H9 (cell line): ENCODE data around the gene TMEM175. TPM values are rescaled to one million over a fixed set of nuclear protein-coding genes. Genes with fewer than 3 reads are reported as not detected.

Experiments
- DNase-seq: peaks from one replicate; pipeline ENCODE4 v3.0.0-alpha.2; 2017
- H2AFZ ChIP-seq: one replicate; pipeline ENCODE4 v1.6.1; 2013; ENCODE audit warnings: mild to moderate bottlenecking, low read length, control low read depth, moderate library complexity
- H2AK5ac ChIP-seq: 2 replicates; pipeline ENCODE4 v1.6.1; 2013; ENCODE audit warnings: low read length, control low read depth, mixed read lengths; ENCODE audit not compliant: insufficient read length
- H2BK120ac ChIP-seq: one replicate; pipeline ENCODE4 v1.6.1; 2013; ENCODE audit warnings: low read depth, mild to moderate bottlenecking, low read length, control low read depth, inconsistent platforms; ENCODE audit not compliant: poor library complexity, severe bottlenecking
- H2BK12ac ChIP-seq: 2 replicates; pipeline ENCODE4 v1.6.1; 2013; ENCODE audit warnings: low read length, control low read depth, mixed read lengths, low read depth; ENCODE audit not compliant: insufficient read length
- H2BK15ac ChIP-seq: 2 replicates; pipeline ENCODE4 v1.6.1; 2013; ENCODE audit warnings: low read depth, low read length, control low read depth
- H2BK20ac ChIP-seq: one replicate; pipeline ENCODE4 v1.6.1; 2013; ENCODE audit warnings: low read depth, mild to moderate bottlenecking, low read length, control low read depth, inconsistent platforms; ENCODE audit not compliant: poor library complexity, severe bottlenecking
- H2BK5ac ChIP-seq: 2 replicates; pipeline ENCODE4 v1.6.1; 2013; ENCODE audit warnings: low read length, control low read depth, mixed read lengths; ENCODE audit not compliant: insufficient read length
- H3K14ac ChIP-seq: 2 replicates; pipeline ENCODE4 v1.6.1; 2013; ENCODE audit warnings: low read length, control low read depth; ENCODE audit not compliant: insufficient read depth
- H3K18ac ChIP-seq: 2 replicates; pipeline ENCODE4 v1.6.1; 2013; ENCODE audit warnings: low read depth, mild to moderate bottlenecking, mixed read lengths, low read length, control low read depth; ENCODE audit not compliant: insufficient read length
- H3K23ac ChIP-seq: 2 replicates; pipeline ENCODE4 v1.6.1; 2013; ENCODE audit warnings: low read length, control low read depth, mixed read lengths, low read depth; ENCODE audit not compliant: insufficient read length
- H3K23me2 ChIP-seq: 2 replicates; pipeline ENCODE4 v1.6.1; 2013; ENCODE audit warnings: low read depth, mild to moderate bottlenecking, mixed read lengths, low read length, control low read depth; ENCODE audit not compliant: insufficient read length, poor library complexity, severe bottlenecking
- H3K27ac ChIP-seq: 2 replicates; pipeline ENCODE4 v1.5.1; 2013; ENCODE audit warnings: low read length, control low read depth, mixed read lengths, low read depth; ENCODE audit not compliant: insufficient read length
- H3K27me3 ChIP-seq: 2 replicates; pipeline ENCODE4 v1.6.1; 2013; ENCODE audit warnings: low read length, control low read depth, inconsistent platforms; ENCODE audit not compliant: insufficient read depth
- H3K4ac ChIP-seq: 2 replicates; pipeline ENCODE4 v1.6.1; 2013; ENCODE audit warnings: low read depth, mild to moderate bottlenecking, control low read depth, inconsistent platforms, low read length, moderate library complexity
- H3K4me1 ChIP-seq: 2 replicates; pipeline ENCODE4 v1.6.1; 2013; ENCODE audit warnings: low read length, control low read depth, inconsistent platforms; ENCODE audit not compliant: insufficient read depth
- H3K4me2 ChIP-seq: 2 replicates; pipeline ENCODE4 v1.6.1; 2013; ENCODE audit warnings: low read length, control low read depth, mixed read lengths; ENCODE audit not compliant: insufficient read length, insufficient read depth
- H3K56ac ChIP-seq: 2 replicates; pipeline ENCODE4 v1.6.1; 2013; ENCODE audit warnings: low read depth, mild to moderate bottlenecking, mixed read lengths, low read length, control low read depth; ENCODE audit not compliant: insufficient read length
- H3K79me1 ChIP-seq: 2 replicates; pipeline ENCODE4 v1.6.1; 2013; ENCODE audit warnings: low read depth, mild to moderate bottlenecking, moderate library complexity, low read length, control low read depth, inconsistent platforms; ENCODE audit not compliant: insufficient read depth, poor library complexity, severe bottlenecking
- H3K79me2 ChIP-seq: 2 replicates; pipeline ENCODE4 v1.6.1; 2013; ENCODE audit warnings: low read length, control low read depth, inconsistent platforms; ENCODE audit not compliant: insufficient read depth
- H3K9ac ChIP-seq: 2 replicates; pipeline ENCODE4 v1.6.1; 2013; ENCODE audit warnings: low read length, control low read depth, mixed read lengths; ENCODE audit not compliant: insufficient read length; ENCODE audit errors: extremely low read depth
- H3K9me3 ChIP-seq: one replicate; pipeline ENCODE4 v1.6.1; 2013; ENCODE audit warnings: low read depth, low read length, inconsistent platforms; ENCODE audit not compliant: control insufficient read depth
- H3T11ph ChIP-seq: one replicate; pipeline ENCODE4 v1.6.1; 2013; ENCODE audit warnings: mild to moderate bottlenecking, low read length, control low read depth, inconsistent platforms
- H4K20me1 ChIP-seq: one replicate; pipeline ENCODE4 v1.6.1; 2013; ENCODE audit not compliant: control insufficient read depth, insufficient read length, insufficient read depth
- H4K5ac ChIP-seq: 2 replicates; pipeline ENCODE4 v1.6.1; 2013; ENCODE audit warnings: low read depth, mild to moderate bottlenecking, mixed read lengths, low read length, control low read depth; ENCODE audit not compliant: insufficient read length
- H4K8ac ChIP-seq: replicated peaks from 2 replicates; pipeline ENCODE4 v1.6.1; 2013; ENCODE audit warnings: low read length, control low read depth, mixed read lengths, low read depth; ENCODE audit not compliant: insufficient read length
- H4K91ac ChIP-seq: 2 replicates; pipeline ENCODE4 v1.6.1; 2013; ENCODE audit warnings: low read depth, mild to moderate bottlenecking, moderate library complexity, mixed read lengths, low read length, control low read depth; ENCODE audit not compliant: insufficient read length
- H3K27ac Mint-ChIP-seq, 3 experiments: 2 replicates in 2 of 3; 3 replicates in 1 of 3; pipeline ENCODE4 v1.8.0; 2020 to 2021; ENCODE audit warnings: mixed read lengths in 3 of 3, mild to moderate bottlenecking in 1 of 3, moderate library complexity in 1 of 3
- H3K27me3 Mint-ChIP-seq: 2 replicates; pipeline ENCODE4 v1.8.0; 2021; ENCODE audit warnings: low read depth, mild to moderate bottlenecking, moderate library complexity, mixed read lengths
- H3K36me3 Mint-ChIP-seq, 3 experiments: 2 replicates in 2 of 3; 3 replicates in 1 of 3; pipeline ENCODE4 v1.8.0; 2020 to 2021; ENCODE audit warnings: low read depth in 3 of 3, mixed read lengths in 3 of 3; ENCODE audit not compliant: insufficient read depth in 1 of 3
- H3K4me1 Mint-ChIP-seq, 2 experiments: 2 replicates each; pipeline ENCODE4 v1.8.0; 2020; ENCODE audit warnings: mixed read lengths in 2 of 2
- H3K4me3 Mint-ChIP-seq, 2 experiments: 2 replicates in 1 of 2; 3 replicates in 1 of 2; pipeline ENCODE4 v1.8.0; 2020 to 2021; ENCODE audit warnings: mild to moderate bottlenecking in 2 of 2, mixed read lengths in 2 of 2, moderate library complexity in 1 of 2
- H3K9me3 Mint-ChIP-seq, 2 experiments: 2 replicates in 1 of 2; 3 replicates in 1 of 2; pipeline ENCODE4 v1.8.0; 2020; ENCODE audit warnings: mild to moderate bottlenecking in 2 of 2, mixed read lengths in 2 of 2, moderate library complexity in 1 of 2
- CTCF ChIP-seq: fragments of 200-600 bp; sonication (generic); conservative IDR thresholded peaks from 3 replicates; pipeline ENCODE4 v1.8.0; 2021; ENCODE audit warnings: antibody characterized with exemption, mild to moderate bottlenecking
- WGBS: extraction: QIAGEN DNeasy Blood & Tissue Kit; methylation state at CpG from one replicate; pipeline ENCODE4 v1.1.7; 2013; ENCODE audit warnings: missing lambda C conversion rate, low lambda C conversion rate, mixed read lengths; ENCODE audit not compliant: insufficient read length; ENCODE audit errors: extremely low coverage; 5-methylcytosine and 5-hydroxymethylcytosine counted together
- total RNA-seq: library from RNA; stranded (reverse); gene quantifications from 2 replicates; pipeline ENCODE4 v1.2.1, GENCODE V29; 2021

Gene TMEM175
- total RNA-seq, 1 experiment from 2014 or later: 6.4 TPM

DNA sequence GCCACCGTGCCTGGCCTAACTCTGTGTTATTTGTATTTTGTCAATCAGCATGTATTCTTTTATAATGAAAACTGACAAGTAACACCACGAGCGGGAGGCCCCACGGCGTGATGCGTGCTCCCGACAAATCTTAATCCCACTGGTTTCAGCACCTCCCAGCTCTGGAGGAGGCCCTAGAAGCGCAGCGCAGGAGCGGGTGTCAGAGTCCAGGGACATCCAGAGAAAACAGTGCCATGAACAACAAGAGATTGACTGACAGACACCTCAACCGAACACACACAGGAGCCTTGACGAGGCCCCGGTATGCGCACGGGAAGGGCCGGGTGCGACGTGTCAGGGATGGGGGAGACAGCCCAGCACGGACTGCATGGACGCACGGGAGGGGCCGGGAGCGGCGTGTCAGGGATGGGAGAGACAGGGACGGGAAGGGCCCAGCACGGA is 23.1 kb upstream of the TMEM175 start:
- Mint-ChIP-seq H3K27me3 (no peaks in the 10 kb centered on the region; the same call in 1 of the 2 replicates), H3K4me3 (no peak overlapping the region), H3K27ac (0 out of 7 replicates have a peak overlapping the region, but pooled peaks of 1 of the 3 experiments have one; percentile 66), H3K4me1 (peaks cover 6 to 7% of the 10 kb centered on the region in 2 experiments), H3K9me3 (peaks cover 0 to 8% of the 10 kb centered on the region in 2 experiments; a peak in 4 of 5 replicates), H3K36me3 (peaks cover 15 to 50% (median 44%) of the 10 kb centered on the region in 3 experiments)
- no peak overlapping the region for H3K4me2 ChIP-seq
- no peak overlapping the region for H2BK5ac ChIP-seq
- H4K20me1 ChIP-seq: no peaks in the 10 kb centered on the region
- no peak overlapping the region for H2AFZ ChIP-seq
- no peak for TF ChIP-seq CTCF
- no peak overlapping the region for H3K18ac ChIP-seq
- no peaks in the 10 kb centered on the region for H3K79me2 ChIP-seq
- no CpG with 5 or more reads among the region's 26 CpGs for WGBS
- no peaks in the 10 kb centered on the region for H3K4me1 ChIP-seq
- no peaks in the 10 kb centered on the region for H3K9me3 ChIP-seq
- H2BK120ac ChIP-seq: no peak overlapping the region
- H3K56ac ChIP-seq: no peak overlapping the region
- no peak overlapping the region for H2BK20ac ChIP-seq
- no peak overlapping the region for H2BK15ac ChIP-seq
- no peak overlapping the region for H3K14ac ChIP-seq
- no peak overlapping the region for H3K27ac ChIP-seq
- no peak overlapping the region for H2BK12ac ChIP-seq
- H3K9ac ChIP-seq: no peak overlapping the region
- no peak overlapping the region for H2AK5ac ChIP-seq
- no peak overlapping the region for H3K4ac ChIP-seq
- H3T11ph ChIP-seq: no peak overlapping the region
- H4K5ac ChIP-seq: no peak overlapping the region
- no peaks in the 10 kb centered on the region for H3K23me2 ChIP-seq
- no peak for DNase-seq
- no peak overlapping the region for H4K8ac ChIP-seq
- H3K27me3 ChIP-seq: no peaks in the 10 kb centered on the region
- peaks cover 2% of the 10 kb centered on the region for H3K79me1 ChIP-seq
- no peak overlapping the region for H3K23ac ChIP-seq
- H4K91ac ChIP-seq: no peak overlapping the region
